A673 (cell line): ENCODE measurements around the gene HOXC5. TPM values are rescaled to one million over a fixed set of nuclear protein-coding genes. Genes with fewer than 3 reads are reported as not detected.

Experiments
- BruUV-seq: library from RNA; stranded (reverse); fragments of 400-500 nt; replicated peaks from 2 replicates; lab custom pipeline; 2021; lab: Mats Ljungman, UMichigan
- CTCF ChIA-PET: fragments of 300-600 bp; sonication (Branson Sonifier 250); formaldehyde crosslinking; loops from one replicate; lab custom pipeline; 2022; ENCODE audit warnings: antibody characterized with exemption; lab: Charles Lee
- POLR2A ChIA-PET: fragments of 300-600 bp; sonication (Branson Sonifier 250); formaldehyde crosslinking; loops from one replicate; lab custom pipeline; 2022; ENCODE audit warnings: antibody characterized with exemption; ENCODE audit not compliant: low non-redundant PET; lab: Charles Lee
- DNase-seq: peaks from one replicate; pipeline ENCODE4 v3.0.0-alpha.2; 2015; ENCODE audit warnings: low spot score
- H3K27ac ChIP-seq: fragments of 200-600 bp; sonication (generic); 2 replicates; pipeline ENCODE4 v1.5.1; 2016; ENCODE audit warnings: mixed run types, low read depth, mild to moderate bottlenecking, mixed read lengths, antibody characterized with exemption, low read length; ENCODE audit not compliant: poor library complexity, severe bottlenecking
- H3K27me3 ChIP-seq: fragments of 200-600 bp; sonication (generic); replicated peaks from 2 replicates; pipeline ENCODE4 v1.6.1; 2017; ENCODE audit warnings: mixed run types, low read depth, mild to moderate bottlenecking, mixed read lengths, antibody characterized with exemption, low read length; ENCODE audit not compliant: insufficient read depth, poor library complexity
- H3K36me3 ChIP-seq: fragments of 200-600 bp; sonication (generic); 2 replicates; pipeline ENCODE4 v1.6.1; 2016; ENCODE audit warnings: mixed run types, mild to moderate bottlenecking, mixed read lengths, antibody characterized with exemption, low read length; ENCODE audit not compliant: insufficient read depth, poor library complexity, severe bottlenecking
- H3K4me1 ChIP-seq: fragments of 200-600 bp; sonication (generic); 2 replicates; pipeline ENCODE4 v1.6.1; 2017; ENCODE audit warnings: mixed run types, mild to moderate bottlenecking, mixed read lengths, antibody characterized with exemption, low read length; ENCODE audit not compliant: insufficient read depth, poor library complexity, severe bottlenecking
- H3K4me3 ChIP-seq: fragments of 200-600 bp; sonication (generic); 2 replicates; pipeline ENCODE4 v1.5.1; 2016; ENCODE audit warnings: low read depth, mixed run types, mild to moderate bottlenecking, mixed read lengths, low read length; ENCODE audit not compliant: poor library complexity, severe bottlenecking
- H3K9me3 ChIP-seq: fragments of 200-600 bp; sonication (generic); 2 replicates; pipeline ENCODE4 v1.6.1; 2016; ENCODE audit warnings: mixed run types, low read depth, mild to moderate bottlenecking, mixed read lengths, antibody characterized with exemption, low read length; ENCODE audit not compliant: poor library complexity, severe bottlenecking
- EZH2 ChIP-seq: fragments of 200-600 bp; sonication (generic); IDR thresholded peaks from 2 replicates; pipeline ENCODE4 v1.6.1; 2017; ENCODE audit warnings: borderline replicate concordance, low read depth, mild to moderate bottlenecking, mixed read lengths, antibody characterized with exemption, low read length; ENCODE audit not compliant: poor library complexity, severe bottlenecking
- intact Hi-C: fragments of 100-400 bp; cut with micrococcal nuclease; formaldehyde crosslinking; loops from one replicate; pipeline ENCODE4 v1.10.0; 2022; ENCODE audit not compliant: unreplicated experiment
- total RNA-seq: library from RNA; stranded (reverse); gene quantifications from 2 replicates; pipeline ENCODE4 v1.2.3, GENCODE V29; 2021
- TF ChIP-seq, protein P1 (sequence below): fragments of 300-800, 200-600 bp; sonication (generic); conservative IDR thresholded peaks from 2 replicates; pipeline ENCODE4 v1.5.1; 2017; ENCODE audit warnings: low read depth, mild to moderate bottlenecking, antibody characterized with exemption, low read length, moderate library complexity, mixed read lengths

Gene HOXC5
- total RNA-seq, 1 experiment from 2014 or later: 1.9 TPM

- Histone ChIP-seq H3K27ac (peak overlapping the region; percentile 45), H3K4me3 (no peak overlapping the region), H3K9me3 (no peaks in the 10 kb centered on the region), H3K36me3 (no peaks in the 10 kb centered on the region), H3K27me3 (no peaks in the 10 kb centered on the region), H3K4me1 (peaks cover 90% of the 10 kb centered on the region)
- ChIA-PET CTCF (interaction anchor here (1.1 kb wide), 1 partner anchor 115 kb away, joined by 3 read pairs; no protein-coding TSS in a partner anchor), POLR2A (no interaction called here)
- BruUV-seq: no TSS peak
- intact Hi-C loops: no loop called here
- no peak for DNase-seq
- TF ChIP-seq, protein P1, sequence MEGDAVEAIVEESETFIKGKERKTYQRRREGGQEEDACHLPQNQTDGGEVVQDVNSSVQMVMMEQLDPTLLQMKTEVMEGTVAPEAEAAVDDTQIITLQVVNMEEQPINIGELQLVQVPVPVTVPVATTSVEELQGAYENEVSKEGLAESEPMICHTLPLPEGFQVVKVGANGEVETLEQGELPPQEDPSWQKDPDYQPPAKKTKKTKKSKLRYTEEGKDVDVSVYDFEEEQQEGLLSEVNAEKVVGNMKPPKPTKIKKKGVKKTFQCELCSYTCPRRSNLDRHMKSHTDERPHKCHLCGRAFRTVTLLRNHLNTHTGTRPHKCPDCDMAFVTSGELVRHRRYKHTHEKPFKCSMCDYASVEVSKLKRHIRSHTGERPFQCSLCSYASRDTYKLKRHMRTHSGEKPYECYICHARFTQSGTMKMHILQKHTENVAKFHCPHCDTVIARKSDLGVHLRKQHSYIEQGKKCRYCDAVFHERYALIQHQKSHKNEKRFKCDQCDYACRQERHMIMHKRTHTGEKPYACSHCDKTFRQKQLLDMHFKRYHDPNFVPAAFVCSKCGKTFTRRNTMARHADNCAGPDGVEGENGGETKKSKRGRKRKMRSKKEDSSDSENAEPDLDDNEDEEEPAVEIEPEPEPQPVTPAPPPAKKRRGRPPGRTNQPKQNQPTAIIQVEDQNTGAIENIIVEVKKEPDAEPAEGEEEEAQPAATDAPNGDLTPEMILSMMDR: no peak
- TF ChIP-seq EZH2: no peak
Measured at GRCh38 chr12:54022960-54023884, 9.6 kb upstream of the HOXC5 start.

- POLR2A ChIA-PET: no interaction called here
Measured at GRCh38 chr12:54024127-54024526, 8.7 kb upstream of the HOXC5 start.

GRCh38 chr12:54024581-54025305, 8.1 kb upstream of the HOXC5 start:
- Histone ChIP-seq H3K27ac (peak overlapping the region; percentile 46), H3K27me3 (no peaks in the 10 kb centered on the region), H3K4me3 (no peak overlapping the region), H3K36me3 (peaks cover 2% of the 10 kb centered on the region), H3K4me1 (peaks cover 87% of the 10 kb centered on the region), H3K9me3 (no peaks in the 10 kb centered on the region)
- BruUV-seq: no TSS peak
- no peak for TF ChIP-seq EZH2
- TF ChIP-seq, protein P1: no peak
- POLR2A ChIA-PET: no interaction called here
- no peak for DNase-seq
- intact Hi-C loops: no loop called here
- CTCF ChIA-PET: interaction anchor here (0.6 kb wide), 1 partner anchor 29 kb away, joined by 3 read pairs; no protein-coding TSS in a partner anchor

More at GRCh38 chr12:54024127-54024526, 8.7 kb upstream of the HOXC5 start:
- H3K36me3 ChIP-seq: no peaks in the 10 kb centered on the region
- no TSS peak for BruUV-seq
- peaks cover 88% of the 10 kb centered on the region for H3K4me1 ChIP-seq
- H3K27me3 ChIP-seq: no peaks in the 10 kb centered on the region
- TF ChIP-seq EZH2: no peak
- TF ChIP-seq, protein P1: no peak
- DNase-seq: no peak
- H3K9me3 ChIP-seq: no peaks in the 10 kb centered on the region
- no peak overlapping the region for H3K4me3 ChIP-seq
- intact Hi-C loops: no loop called here
- CTCF ChIA-PET: interaction anchor here (0.5 kb wide), 1 partner anchor 185 kb away, joined by 5 read pairs; no protein-coding TSS in a partner anchor
- H3K27ac ChIP-seq: peak overlapping the region; percentile 45
